T-cell (primary cell): Measurements from ENCODE around the gene CD3D. TPM values are rescaled to one million over a fixed set of nuclear protein-coding genes. Genes with fewer than 3 reads are reported as not detected.
"Not testable (repeated sequence)": the region's sequence is repeated elsewhere in the genome, so short reads cannot be mapped to it uniquely, and the experiment has no call there.

Experiments
- ATAC-seq, 4 experiments: fragments of 200-7000 bp in 3 of 4; fragments of 150-1000 bp in 1 of 4; cut with Tn5 transposase; replicated peaks in 1 of 4; 1 replicate in 3 of 4; 2 replicates in 1 of 4; pipeline ENCODE4 v1.10.0; 2021; ENCODE audit warnings: moderate library complexity in 3 of 4, mild to moderate bottlenecking in 2 of 4, moderate number of reproducible peaks in 1 of 4
- CTCF ChIA-PET, 2 donors: fragments of 300-600 bp; sonication (Branson Sonifier 250); formaldehyde crosslinking; loops; one replicate each; lab custom pipeline; 2022; ENCODE audit warnings: antibody characterized with exemption in 2 of 2; lab: Charles Lee
- POLR2A ChIA-PET, 2 donors: fragments of 300-600 bp; sonication (Branson Sonifier 250); formaldehyde crosslinking; loops; one replicate each; lab custom pipeline; 2022; ENCODE audit warnings: antibody characterized with exemption in 2 of 2; lab: Charles Lee
- DNase-seq, 35 experiments: peaks; one replicate each; pipeline versions ENCODE4 v3.0.0 to v3.0.0-alpha.2; 2013 to 2023
- H3K27ac ChIP-seq: one replicate; pipeline ENCODE4 v1.5.1; 2013; ENCODE audit warnings: low read length
- H3K27me3 ChIP-seq, 2 experiments: replicated peaks in 1 of 2; 1 replicate in 1 of 2; 2 replicates in 1 of 2; pipeline versions ENCODE4 v1.6.1 to v1.7.0; 2013; ENCODE audit warnings: low read length in 1 of 2, mixed read lengths in 1 of 2; ENCODE audit not compliant: control insufficient read depth in 2 of 2, insufficient read depth in 2 of 2; ENCODE audit errors: extremely low read depth in 1 of 2
- H3K36me3 ChIP-seq, 2 donors: 1 replicate in 1 of 2; 2 replicates in 1 of 2; pipeline versions ENCODE4 v1.6.1 to v1.7.0; 2013; ENCODE audit warnings: low read length in 1 of 2; ENCODE audit not compliant: control insufficient read depth in 2 of 2, insufficient read depth in 1 of 2; ENCODE audit errors: extremely low read depth in 1 of 2
- H3K4me1 ChIP-seq, 2 experiments: 1 replicate in 1 of 2; 2 replicates in 1 of 2; pipeline versions ENCODE4 v1.6.1 to v1.7.0; 2013; ENCODE audit warnings: low read length in 2 of 2, mixed read lengths in 1 of 2; ENCODE audit not compliant: insufficient read depth in 2 of 2, control insufficient read depth in 1 of 2; ENCODE audit errors: extremely low read depth in 1 of 2
- H3K4me3 ChIP-seq, 2 donors: 1 replicate in 1 of 2; 2 replicates in 1 of 2; pipeline versions ENCODE4 v1.5.1 to v1.7.0; 2013; ENCODE audit warnings: mild to moderate bottlenecking in 2 of 2, low read length in 1 of 2, moderate library complexity in 1 of 2; ENCODE audit not compliant: control insufficient read depth in 1 of 2; ENCODE audit errors: extremely low read depth in 1 of 2
- H3K9me3 ChIP-seq: 2 replicates; pipeline ENCODE4 v1.7.0; 2013
- H3K27ac Mint-ChIP-seq, 2 donors: one replicate each; pipeline ENCODE4 v1.8.0; 2020 to 2021; ENCODE audit warnings: mild to moderate bottlenecking in 2 of 2, mixed read lengths in 2 of 2
- H3K27me3 Mint-ChIP-seq, 2 donors: one replicate each; pipeline ENCODE4 v1.8.0; 2021 to 2022; ENCODE audit warnings: mixed read lengths in 2 of 2
- H3K36me3 Mint-ChIP-seq: one replicate; pipeline ENCODE4 v1.8.0; 2021; ENCODE audit warnings: mixed read lengths
- H3K4me1 Mint-ChIP-seq, 3 donors: one replicate each; pipeline ENCODE4 v1.8.0; 2020 to 2022; ENCODE audit warnings: mixed read lengths in 3 of 3, mild to moderate bottlenecking in 1 of 3
- H3K4me3 Mint-ChIP-seq, 3 donors: one replicate each; pipeline ENCODE4 v1.8.0; 2020 to 2022; ENCODE audit warnings: mild to moderate bottlenecking in 3 of 3, mixed read lengths in 3 of 3, moderate library complexity in 3 of 3
- H3K9me3 Mint-ChIP-seq, 3 donors: one replicate each; pipeline ENCODE4 v1.8.0; 2020 to 2022; ENCODE audit warnings: mixed read lengths in 3 of 3
- WGBS: methylation state at CpG from one replicate; pipeline ENCODE4 v1.1.5; 2013; ENCODE audit warnings: missing lambda C conversion rate; ENCODE audit not compliant: insufficient coverage; 5-methylcytosine and 5-hydroxymethylcytosine counted together
- total RNA-seq, 35 experiments: library from RNA in 6 of 35; stranded (reverse) in 6 of 35; fragments of 120-200 nt in 1 of 35; gene quantifications; one replicate each; pipeline versions ENCODE4 v1.2.1 to v1.2.4 and lab custom pipeline; 2013 to 2026

CD3D gene
- total RNA-seq, 5 donors from 2014 or later (not counting 1 experiment from before 2014, with no cell fraction given) = 290 to 409 (median 361) TPM

GRCh38 chr11:118312328-118312727 is 30.2 kb downstream of the CD3D start:
- peaks cover 12 to 79% of the 10 kb centered on the region in 2 donors for H3K36me3 ChIP-seq

GRCh38 chr11:118311518-118311917 is 31.0 kb downstream of the CD3D start:
- peak overlapping the region; percentile 85 to 92 for H3K27ac Mint-ChIP-seq

More at GRCh38 chr11:118312328-118312727, 30.2 kb downstream of the CD3D start:
- Mint-ChIP-seq H3K4me1 (peaks cover 90 to 93% (median 91%) of the 10 kb centered on the region in 3 donors), H3K36me3 (peaks cover 66% of the 10 kb centered on the region), H3K27ac (peak overlapping the region; percentile 85 to 92), H3K4me3 (peak overlapping the region in 2 of 3 donors; percentile 0 to 31), H3K27me3 (no peaks in the 10 kb centered on the region), H3K9me3 (no peaks in the 10 kb centered on the region)
- POLR2A ChIA-PET = interaction anchor here in 1 of 2 donors (0.9 kb wide), 1 partner anchor 61 kb away, joined by 3 read pairs; no protein-coding TSS in a partner anchor
- Histone ChIP-seq H3K27ac (peak overlapping the region; percentile 61), H3K4me3 (no peak overlapping the region), H3K27me3 (no peaks in the 10 kb centered on the region), H3K9me3 (no peaks in the 10 kb centered on the region), H3K4me1 (peaks cover 67 to 79% of the 10 kb centered on the region in 2 experiments)
- DNase-seq (no peak), ATAC-seq (no peak)
- 86% methylated on average over 1 of the region's 2 CpGs for WGBS
- CTCF ChIA-PET = interaction anchor here (0.5 to 2.2 kb wide), 11 partner anchors 11 to 114 kb away, joined by 3 to 15 read pairs (median 6); partner anchors contain the start of genes ATP5MG (in 1 of the 2), CD3D (in 1 of the 2) and JAML (in 1 of the 2)

GRCh38 chr11:118310781-118311485 is 31.6 kb downstream of the CD3D start:
- peak overlapping the region in 2 of 3 donors; percentile 28 to 31 for H3K4me3 Mint-ChIP-seq
- no peaks in the 10 kb centered on the region for H3K27me3 Mint-ChIP-seq
- H3K27ac Mint-ChIP-seq = peak overlapping the region; percentile 85 to 92
- ChIA-PET POLR2A (interaction anchor here (0.5 to 1.2 kb wide), 4 partner anchors 16 to 31 kb away, joined by 3 to 5 read pairs (median 4); partner anchors contain the start of gene CD3D (in 1 of the 2)), CTCF (interaction anchor here (0.8 to 2.2 kb wide), 14 partner anchors 10 to 113 kb away, joined by 3 to 15 read pairs (median 4); partner anchors contain the start of genes ATP5MG (in 1 of the 2), CD3D (in 1 of the 2) and JAML (in 1 of the 2))
- H3K27ac ChIP-seq = peak overlapping the region; percentile 61
- H3K36me3 ChIP-seq = peaks cover 12 to 85% of the 10 kb centered on the region in 2 donors
- peaks cover 67 to 76% of the 10 kb centered on the region in 2 experiments for H3K4me1 ChIP-seq
- H3K36me3 Mint-ChIP-seq = peaks cover 73% of the 10 kb centered on the region
- DNase-seq (no peak), ATAC-seq (no peak)
- no CpG with 5 or more reads among the region's 3 CpGs for WGBS
- no peaks in the 10 kb centered on the region for H3K27me3 ChIP-seq
- H3K4me3 ChIP-seq = no peak overlapping the region
- no peaks in the 10 kb centered on the region for H3K9me3 Mint-ChIP-seq
- H3K4me1 Mint-ChIP-seq = peaks cover 89 to 92% (median 90%) of the 10 kb centered on the region in 3 donors
- H3K9me3 ChIP-seq = no peaks in the 10 kb centered on the region

More at GRCh38 chr11:118311518-118311917, 31.0 kb downstream of the CD3D start:
- ATAC-seq (peak in 1 of 4 experiments; percentile 26), DNase-seq (peak in 1 of 35 experiments; percentile 49)
- H3K36me3 ChIP-seq = peaks cover 12 to 85% of the 10 kb centered on the region in 2 donors
- peaks cover 71% of the 10 kb centered on the region for H3K36me3 Mint-ChIP-seq
- peak overlapping the region; percentile 61 for H3K27ac ChIP-seq
- H3K27me3 Mint-ChIP-seq = no peaks in the 10 kb centered on the region
- peaks cover 67 to 79% of the 10 kb centered on the region in 2 experiments for H3K4me1 ChIP-seq
- H3K27me3 ChIP-seq = no peaks in the 10 kb centered on the region
- H3K4me3 ChIP-seq = no peak overlapping the region
- WGBS = 0% methylated on average over 1 of the region's 4 CpGs
- ChIA-PET POLR2A (interaction anchor here (0.5 to 0.9 kb wide), 3 partner anchors 27 to 62 kb away, joined by 3 to 4 read pairs (median 3); no protein-coding TSS in a partner anchor), CTCF (interaction anchor here (0.5 to 2.2 kb wide), 15 partner anchors 10 to 113 kb away, joined by 3 to 15 read pairs (median 4); partner anchors contain the start of genes ATP5MG (in 1 of the 2), CD3D (in 1 of the 2) and JAML (in 1 of the 2))
- peak overlapping the region in 2 of 3 donors; percentile 28 to 31 for H3K4me3 Mint-ChIP-seq
- no peaks in the 10 kb centered on the region for H3K9me3 ChIP-seq
- no peaks in the 10 kb centered on the region for H3K9me3 Mint-ChIP-seq
- peaks cover 90 to 94% (median 91%) of the 10 kb centered on the region in 3 donors for H3K4me1 Mint-ChIP-seq

DNA sequence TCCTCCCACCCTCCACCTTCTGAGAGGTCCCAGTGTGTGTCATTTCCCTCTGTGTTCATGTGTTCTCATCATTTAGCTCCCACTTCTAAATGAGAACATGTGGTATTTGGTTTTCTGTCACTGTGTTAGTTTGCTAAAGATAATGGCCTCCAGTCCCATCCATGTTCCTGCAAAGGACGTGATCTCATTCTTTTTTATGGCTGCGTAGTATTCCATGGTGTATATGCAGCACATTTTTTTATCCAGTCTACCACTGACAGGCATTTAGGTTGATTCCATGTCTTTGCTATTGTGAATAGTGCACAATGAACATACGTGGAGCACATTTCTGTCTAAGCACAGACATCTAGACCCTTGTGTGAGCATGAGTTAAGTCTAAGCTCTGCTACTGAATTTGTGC is 32.2 kb downstream of the CD3D start:
- Histone ChIP-seq H3K4me3 (no peak overlapping the region), H3K27me3 (no peaks in the 10 kb centered on the region), H3K4me1 (peaks cover 63 to 70% of the 10 kb centered on the region in 2 experiments), H3K36me3 (peaks cover 12 to 79% of the 10 kb centered on the region in 2 donors), H3K27ac (peak overlapping the region; percentile 61), H3K9me3 (no peaks in the 10 kb centered on the region)
- no peak for DNase-seq
- Mint-ChIP-seq H3K36me3 (peaks cover 72% of the 10 kb centered on the region), H3K27ac (peak overlapping the region; percentile 88 to 92), H3K27me3 (no peaks in the 10 kb centered on the region), H3K9me3 (no peaks in the 10 kb centered on the region), H3K4me1 (peaks cover 87 to 89% (median 88%) of the 10 kb centered on the region in 3 donors), H3K4me3 (peak overlapping the region in 2 of 3 donors; percentile 28 to 31)
- POLR2A ChIA-PET = interaction anchor here in 1 of 2 donors (0.6 to 1.2 kb wide), 2 partner anchors 22 to 32 kb away, joined by 4 to 12 read pairs; partner anchors contain the start of gene CD3D
- CTCF ChIA-PET = interaction anchor here in 1 of 2 donors (2.0 to 2.2 kb wide), 2 partner anchors 15 to 33 kb away, joined by 4 to 15 read pairs; partner anchors contain the start of gene CD3D
- no peak for ATAC-seq
- no CpG with 5 or more reads among the region's 3 CpGs for WGBS

DNA sequence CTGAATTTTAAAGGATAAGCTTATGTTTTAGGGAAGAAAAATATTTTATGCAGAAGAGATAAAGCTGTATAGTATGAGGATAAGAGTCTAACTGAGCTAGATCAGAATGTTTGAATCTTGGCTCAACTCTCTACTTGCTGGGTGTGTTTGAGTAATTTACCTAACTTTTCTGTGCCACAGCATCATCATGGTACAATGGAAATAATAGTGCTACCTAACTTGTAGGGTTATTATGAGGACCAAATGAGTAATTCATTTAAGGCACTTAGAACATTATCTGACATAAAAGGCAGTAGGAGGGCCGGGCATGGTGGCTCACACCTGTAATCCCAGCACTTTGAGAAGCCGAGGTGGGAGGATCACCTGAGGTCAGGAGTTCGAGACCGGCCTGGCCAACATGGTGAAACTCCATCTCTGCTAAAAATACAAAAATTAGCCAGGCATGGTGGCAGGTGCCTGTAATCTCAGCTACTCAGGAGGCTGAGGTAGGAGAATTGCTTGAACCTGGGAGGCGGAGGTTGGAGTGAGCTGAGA is 33.4 kb downstream of the CD3D start:
- Histone ChIP-seq H3K4me1 (peaks cover 57 to 63% of the 10 kb centered on the region in 2 experiments), H3K27ac (peak overlapping the region; percentile 91), H3K36me3 (peaks cover 6 to 68% of the 10 kb centered on the region in 2 donors)
- DNase-seq, H3K9me3 ChIP-seq, H3K27me3 ChIP-seq, H3K27me3 Mint-ChIP-seq, H3K4me3 ChIP-seq, ATAC-seq, H3K9me3 Mint-ChIP-seq: not testable (repeated sequence)
- ChIA-PET POLR2A (interaction anchor here in 1 of 2 donors (0.6 to 1.0 kb wide), 2 partner anchors 26 to 70 kb away, joined by 3 to 4 read pairs; no protein-coding TSS in a partner anchor), CTCF (interaction anchor here in 1 of 2 donors (0.6 to 1.4 kb wide), 6 partner anchors 14 to 110 kb away, joined by 3 to 6 read pairs (median 4); no protein-coding TSS in a partner anchor)
- peak overlapping the region; percentile 70 to 100 for H3K27ac Mint-ChIP-seq
- H3K4me1 Mint-ChIP-seq = peaks cover 84 to 88% (median 87%) of the 10 kb centered on the region in 3 donors
- 60% methylated on average over 1 of the region's 5 CpGs for WGBS
- H3K4me3 Mint-ChIP-seq = peak overlapping the region; percentile 95 to 99 (median 99)
- H3K36me3 Mint-ChIP-seq = peaks cover 69% of the 10 kb centered on the region
